ENCODE results near the gene MKLN1. TPM values are rescaled to one million over a fixed set of nuclear protein-coding genes. Genes with fewer than 3 reads are reported as not detected.
A peak's percentile ranks its signal among the peaks of the same experiment; 100 is the strongest.

Gene MKLN1
- total and polyA plus RNA-seq, 5 donors from 2014 or later: 24.5 to 58.9 (median 34.8) TPM

- Histone ChIP-seq H3K36me3 (ENCODE audit: control insufficient read depth, insufficient read depth, low read length) (peaks cover 55% of the 10 kb centered on the region), H3K4me3 (ENCODE audit: low read depth, low read length) (no peak overlapping the region), H3K4me1 (ENCODE audit: control insufficient read depth, insufficient read depth, low read length, poor library complexity, severe bottlenecking) (no peaks in the 10 kb centered on the region), H3K9me3 (ENCODE audit: control insufficient read depth in 2 of 2, low read length in 2 of 2) (no peaks in the 10 kb centered on the region), H3K27ac (ENCODE audit: insufficient read depth, low read length, poor library complexity, severe bottlenecking) (no peak overlapping the region), H3K27me3 (ENCODE audit: control insufficient read depth, insufficient read depth, low read length) (no peaks in the 10 kb centered on the region)
- Mint-ChIP-seq H3K4me3 (no peak overlapping the region), H3K36me3 (peaks cover 48% of the 10 kb centered on the region), H3K27ac (no peak overlapping the region), H3K9me3 (no peaks in the 10 kb centered on the region), H3K4me1 (peaks cover 0 to 2% (median 0%) of the 10 kb centered on the region in 4 donors), H3K27me3 (no peaks in the 10 kb centered on the region)
- ATAC-seq (ENCODE audit: low read depth in 2 of 2) (no peak), DNase-seq (no peak)
Observed at GRCh38 chr7:131471250-131472004, 143.8 kb downstream of the MKLN1 start.

- Mint-ChIP-seq H3K27ac (no peak overlapping the region), H3K9me3 (no peaks in the 10 kb centered on the region), H3K4me3 (no peak overlapping the region), H3K4me1 (peaks cover 0 to 4% (median under 1%) of the 10 kb centered on the region in 4 donors), H3K27me3 (no peaks in the 10 kb centered on the region), H3K36me3 (peaks cover 19% of the 10 kb centered on the region)
- no peaks in the 10 kb centered on the region for H3K9me3 ChIP-seq (ENCODE audit: control insufficient read depth in 2 of 2, low read length in 2 of 2)
- no peaks in the 10 kb centered on the region for H3K27me3 ChIP-seq (ENCODE audit: control insufficient read depth, insufficient read depth, low read length)
- peaks cover 21% of the 10 kb centered on the region for H3K36me3 ChIP-seq (ENCODE audit: control insufficient read depth, insufficient read depth, low read length)
- H3K27ac ChIP-seq (ENCODE audit: insufficient read depth, low read length, poor library complexity, severe bottlenecking): no peak overlapping the region
- no peak overlapping the region for H3K4me3 ChIP-seq (ENCODE audit: low read depth, low read length)
- ATAC-seq (ENCODE audit: low read depth in 2 of 2): no peak
- no peak for DNase-seq
- no peaks in the 10 kb centered on the region for H3K4me1 ChIP-seq (ENCODE audit: control insufficient read depth, insufficient read depth, low read length, poor library complexity, severe bottlenecking)
Observed at GRCh38 chr7:131476740-131477139, 149.1 kb downstream of the MKLN1 start.

- Mint-ChIP-seq H3K9me3 (no peaks in the 10 kb centered on the region), H3K27me3 (no peaks in the 10 kb centered on the region), H3K4me3 (no peak overlapping the region), H3K36me3 (peaks cover 6% of the 10 kb centered on the region), H3K4me1 (peaks cover 0 to 17% (median 1%) of the 10 kb centered on the region in 4 donors), H3K27ac (no peak overlapping the region)
- Histone ChIP-seq H3K4me1 (ENCODE audit: control insufficient read depth, insufficient read depth, low read length, poor library complexity, severe bottlenecking) (no peaks in the 10 kb centered on the region), H3K27ac (ENCODE audit: insufficient read depth, low read length, poor library complexity, severe bottlenecking) (no peak overlapping the region), H3K36me3 (ENCODE audit: control insufficient read depth, insufficient read depth, low read length) (peaks cover 18% of the 10 kb centered on the region), H3K4me3 (ENCODE audit: low read depth, low read length) (no peak overlapping the region), H3K9me3 (ENCODE audit: control insufficient read depth in 2 of 2, low read length in 2 of 2) (no peaks in the 10 kb centered on the region), H3K27me3 (ENCODE audit: control insufficient read depth, insufficient read depth, low read length) (no peaks in the 10 kb centered on the region)
- no peak for ATAC-seq (ENCODE audit: low read depth in 2 of 2)
- no peak for DNase-seq
Observed at GRCh38 chr7:131480384-131481315, 153.0 kb downstream of the MKLN1 start.

DNA sequence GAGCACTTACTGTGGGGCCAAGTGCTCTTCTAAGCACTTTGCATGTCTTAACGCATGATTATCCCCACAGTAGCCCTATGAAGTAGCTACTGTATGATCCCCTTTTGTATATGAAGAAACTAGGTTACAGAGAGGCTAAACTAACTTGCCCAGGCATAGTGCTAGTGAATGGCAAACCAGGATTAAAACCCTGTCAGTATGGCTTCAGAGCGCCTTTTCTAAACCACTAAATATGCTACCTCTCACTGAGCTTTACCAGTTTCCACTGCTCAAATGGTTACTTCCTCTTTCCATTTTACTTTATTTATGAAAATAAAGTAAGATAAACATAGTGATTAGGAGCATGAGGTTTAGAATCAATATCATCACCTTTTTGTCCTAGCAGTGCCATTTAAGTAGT, 155.1 kb downstream of the MKLN1 start:
- DNase-seq: no peak
- Mint-ChIP-seq H3K4me1 (peaks cover 0 to 17% (median 1%) of the 10 kb centered on the region in 4 donors), H3K9me3 (no peaks in the 10 kb centered on the region), H3K36me3 (peaks cover 4% of the 10 kb centered on the region), H3K27ac (no peak overlapping the region), H3K4me3 (no peak overlapping the region), H3K27me3 (no peaks in the 10 kb centered on the region)
- H3K9me3 ChIP-seq (ENCODE audit: control insufficient read depth in 2 of 2, low read length in 2 of 2): no peaks in the 10 kb centered on the region
- no peaks in the 10 kb centered on the region for H3K27me3 ChIP-seq (ENCODE audit: control insufficient read depth, insufficient read depth, low read length)
- no peak overlapping the region for H3K4me3 ChIP-seq (ENCODE audit: low read depth, low read length)
- H3K4me1 ChIP-seq (ENCODE audit: control insufficient read depth, insufficient read depth, low read length, poor library complexity, severe bottlenecking): no peaks in the 10 kb centered on the region
- ATAC-seq (ENCODE audit: low read depth in 2 of 2): no peak
- H3K36me3 ChIP-seq (ENCODE audit: control insufficient read depth, insufficient read depth, low read length): peaks cover 18% of the 10 kb centered on the region
- H3K27ac ChIP-seq (ENCODE audit: insufficient read depth, low read length, poor library complexity, severe bottlenecking): no peak overlapping the region

DNA sequence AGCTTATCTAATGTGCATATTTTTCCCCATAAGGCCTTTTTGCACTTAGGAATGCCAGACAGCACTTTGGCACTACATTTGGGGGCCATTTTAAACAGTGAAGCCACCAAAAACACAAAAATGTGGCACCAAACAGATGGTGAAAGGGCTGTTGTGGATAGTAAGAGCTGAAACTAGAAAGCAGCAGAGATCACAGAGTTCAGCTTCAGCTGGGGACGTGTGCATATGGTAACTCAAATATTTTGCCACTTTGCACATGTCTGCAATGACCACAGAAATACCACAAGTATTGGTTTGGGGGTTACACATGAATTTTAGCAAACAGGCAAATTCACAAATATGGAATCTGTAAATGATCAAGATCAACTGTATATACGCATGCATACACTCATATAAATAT, 155.9 kb downstream of the MKLN1 start:
- H3K9me3 ChIP-seq (ENCODE audit: control insufficient read depth in 2 of 2, low read length in 2 of 2): no peaks in the 10 kb centered on the region
- Mint-ChIP-seq H3K27ac (no peak overlapping the region), H3K9me3 (no peaks in the 10 kb centered on the region), H3K4me1 (peaks cover 0 to 17% (median 2%) of the 10 kb centered on the region in 4 donors), H3K4me3 (no peak overlapping the region), H3K27me3 (no peaks in the 10 kb centered on the region), H3K36me3 (peaks cover 9% of the 10 kb centered on the region)
- H3K27me3 ChIP-seq (ENCODE audit: control insufficient read depth, insufficient read depth, low read length): no peaks in the 10 kb centered on the region
- H3K4me1 ChIP-seq (ENCODE audit: control insufficient read depth, insufficient read depth, low read length, poor library complexity, severe bottlenecking): no peaks in the 10 kb centered on the region
- DNase-seq: no peak
- ATAC-seq (ENCODE audit: low read depth in 2 of 2): no peak
- H3K27ac ChIP-seq (ENCODE audit: insufficient read depth, low read length, poor library complexity, severe bottlenecking): no peak overlapping the region
- peaks cover 17% of the 10 kb centered on the region for H3K36me3 ChIP-seq (ENCODE audit: control insufficient read depth, insufficient read depth, low read length)
- no peak overlapping the region for H3K4me3 ChIP-seq (ENCODE audit: low read depth, low read length)

- peaks cover 0 to 13% (median 2%) of the 10 kb centered on the region in 4 donors for H3K4me1 Mint-ChIP-seq
- H3K27me3 Mint-ChIP-seq: no peaks in the 10 kb centered on the region
- H3K9me3 ChIP-seq (ENCODE audit: control insufficient read depth in 2 of 2, low read length in 2 of 2): no peaks in the 10 kb centered on the region
- no peaks in the 10 kb centered on the region for H3K4me1 ChIP-seq (ENCODE audit: control insufficient read depth, insufficient read depth, low read length, poor library complexity, severe bottlenecking)
- H3K4me3 ChIP-seq (ENCODE audit: low read depth, low read length): no peak overlapping the region
- peak overlapping the region in 1 of 3 donors; percentile 72 for H3K27ac Mint-ChIP-seq
- no peak overlapping the region for H3K4me3 Mint-ChIP-seq
- no peaks in the 10 kb centered on the region for H3K9me3 Mint-ChIP-seq
- ATAC-seq (ENCODE audit: low read depth in 2 of 2) (no peak), DNase-seq (no peak)
- no peaks in the 10 kb centered on the region for H3K27me3 ChIP-seq (ENCODE audit: control insufficient read depth, insufficient read depth, low read length)
- no peak overlapping the region for H3K27ac ChIP-seq (ENCODE audit: insufficient read depth, low read length, poor library complexity, severe bottlenecking)
- H3K36me3 Mint-ChIP-seq: peaks cover 14% of the 10 kb centered on the region
- H3K36me3 ChIP-seq (ENCODE audit: control insufficient read depth, insufficient read depth, low read length): peaks cover 12% of the 10 kb centered on the region
Observed at GRCh38 chr7:131486346-131486745, 158.7 kb downstream of the MKLN1 start.

- no peak overlapping the region for H3K27ac ChIP-seq (ENCODE audit: insufficient read depth, low read length, poor library complexity, severe bottlenecking)
- peaks cover 8% of the 10 kb centered on the region for H3K36me3 ChIP-seq (ENCODE audit: control insufficient read depth, insufficient read depth, low read length)
- no peaks in the 10 kb centered on the region for H3K27me3 ChIP-seq (ENCODE audit: control insufficient read depth, insufficient read depth, low read length)
- Mint-ChIP-seq H3K4me3 (no peak overlapping the region), H3K9me3 (no peaks in the 10 kb centered on the region), H3K36me3 (peaks cover 14% of the 10 kb centered on the region), H3K27me3 (no peaks in the 10 kb centered on the region), H3K4me1 (peaks cover 0 to 13% (median 2%) of the 10 kb centered on the region in 4 donors), H3K27ac (peak overlapping the region in 1 of 3 donors; percentile 29)
- no peak overlapping the region for H3K4me3 ChIP-seq (ENCODE audit: low read depth, low read length)
- no peaks in the 10 kb centered on the region for H3K9me3 ChIP-seq (ENCODE audit: control insufficient read depth in 2 of 2, low read length in 2 of 2)
- no peak for DNase-seq
- no peak for ATAC-seq (ENCODE audit: low read depth in 2 of 2)
- H3K4me1 ChIP-seq (ENCODE audit: control insufficient read depth, insufficient read depth, low read length, poor library complexity, severe bottlenecking): no peaks in the 10 kb centered on the region
Observed at GRCh38 chr7:131487217-131487616, 159.5 kb downstream of the MKLN1 start.
